AG09309 (cell line): ENCODE results near the gene PDIA4.

Source experiments
- DNase-seq: peaks from one replicate; pipeline ENCODE4 v3.0.0-alpha.2; 2010; ENCODE audit warnings: low read depth
- H3K4me3 ChIP-seq: 2 replicates; pipeline ENCODE4 v1.5.1; 2011; ENCODE audit warnings: mild to moderate bottlenecking, low read depth, low read length, moderate library complexity; ENCODE audit not compliant: control insufficient read depth
- TF ChIP-seq, protein P1 (sequence below): IDR thresholded peaks from 2 replicates; pipeline ENCODE4 v1.5.1; 2011; ENCODE audit warnings: mild to moderate bottlenecking, low read depth, low read length, inconsistent platforms; ENCODE audit not compliant: insufficient read depth, control insufficient read depth; ENCODE audit errors: missing control alignments

PDIA4 gene

DNA sequence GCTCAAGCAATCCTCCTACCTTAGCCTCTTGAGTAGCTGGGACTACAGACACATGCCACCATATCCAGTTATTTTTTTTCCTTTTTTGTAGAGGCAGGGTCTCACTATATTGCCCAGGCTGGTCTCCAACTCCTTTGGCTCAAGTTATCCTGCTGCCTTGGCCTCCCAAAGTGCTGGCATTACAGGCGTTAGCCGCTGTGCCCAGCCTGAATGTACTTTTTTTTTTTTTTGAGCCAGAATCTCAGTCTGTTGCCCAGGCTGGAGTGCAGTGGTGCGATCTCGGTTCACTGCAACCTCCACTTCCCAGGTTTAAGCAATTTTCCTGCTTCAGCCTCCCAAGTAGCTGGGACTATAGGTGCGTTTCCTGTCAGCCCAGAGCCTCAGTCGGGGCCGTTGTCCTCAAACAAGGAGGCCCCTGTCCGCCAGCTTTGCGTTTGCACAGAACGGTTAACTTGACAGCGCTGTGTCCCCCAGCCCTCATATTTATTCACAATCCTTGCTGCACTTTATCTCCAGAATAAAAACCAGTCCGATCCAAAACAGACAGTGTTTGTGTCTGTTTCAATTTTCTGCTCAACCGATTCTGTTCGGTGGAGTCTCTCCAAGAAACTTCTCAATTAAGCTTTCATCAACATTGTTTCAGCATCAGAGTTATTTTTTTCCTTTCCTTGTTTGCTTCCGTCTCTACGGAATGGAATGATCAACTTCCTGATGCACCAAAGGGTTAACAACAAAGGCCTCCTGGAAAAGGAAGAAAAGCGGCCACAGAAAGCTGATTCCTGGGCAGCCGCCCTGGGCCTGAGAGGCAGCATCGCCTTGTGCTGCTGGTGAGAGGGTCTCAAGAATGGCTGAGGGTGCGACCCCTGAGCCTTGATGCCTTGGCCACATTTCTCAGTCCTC, 64.5 kb downstream of the PDIA4 start:
- peak overlapping the region; percentile 52 for H3K4me3 ChIP-seq
- TF ChIP-seq, protein P1, sequence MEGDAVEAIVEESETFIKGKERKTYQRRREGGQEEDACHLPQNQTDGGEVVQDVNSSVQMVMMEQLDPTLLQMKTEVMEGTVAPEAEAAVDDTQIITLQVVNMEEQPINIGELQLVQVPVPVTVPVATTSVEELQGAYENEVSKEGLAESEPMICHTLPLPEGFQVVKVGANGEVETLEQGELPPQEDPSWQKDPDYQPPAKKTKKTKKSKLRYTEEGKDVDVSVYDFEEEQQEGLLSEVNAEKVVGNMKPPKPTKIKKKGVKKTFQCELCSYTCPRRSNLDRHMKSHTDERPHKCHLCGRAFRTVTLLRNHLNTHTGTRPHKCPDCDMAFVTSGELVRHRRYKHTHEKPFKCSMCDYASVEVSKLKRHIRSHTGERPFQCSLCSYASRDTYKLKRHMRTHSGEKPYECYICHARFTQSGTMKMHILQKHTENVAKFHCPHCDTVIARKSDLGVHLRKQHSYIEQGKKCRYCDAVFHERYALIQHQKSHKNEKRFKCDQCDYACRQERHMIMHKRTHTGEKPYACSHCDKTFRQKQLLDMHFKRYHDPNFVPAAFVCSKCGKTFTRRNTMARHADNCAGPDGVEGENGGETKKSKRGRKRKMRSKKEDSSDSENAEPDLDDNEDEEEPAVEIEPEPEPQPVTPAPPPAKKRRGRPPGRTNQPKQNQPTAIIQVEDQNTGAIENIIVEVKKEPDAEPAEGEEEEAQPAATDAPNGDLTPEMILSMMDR, result no peak
- DNase-seq, result no peak

- peak overlapping the region; percentile 52 for H3K4me3 ChIP-seq
- no peak for DNase-seq
- TF ChIP-seq, protein P1, result peak; percentile 91
These were observed 65.3 kb downstream of the PDIA4 start for GRCh38 chr7:148962823-148963582.

GRCh38 chr7:148962440-148962822, 65.9 kb downstream of the PDIA4 start:
- TF ChIP-seq, protein P1, result no peak
- no peak for DNase-seq

GRCh38 chr7:148959726-148960125, 68.6 kb downstream of the PDIA4 start:
- DNase-seq, result no peak
- no peak overlapping the region for H3K4me3 ChIP-seq
- TF ChIP-seq, protein P1, result no peak

More at GRCh38 chr7:148962440-148962822, 65.9 kb downstream of the PDIA4 start:
- H3K4me3 ChIP-seq, result peak overlapping the region; percentile 52

GRCh38 chr7:148958061-148958460, 70.2 kb downstream of the PDIA4 start:
- DNase-seq, result no peak
- TF ChIP-seq, protein P1, result no peak
- H3K4me3 ChIP-seq, result no peak overlapping the region

- TF ChIP-seq, protein P1, result no peak
- DNase-seq, result no peak
- no peak overlapping the region for H3K4me3 ChIP-seq
These were observed 73.5 kb downstream of the PDIA4 start for GRCh38 chr7:148954766-148955165.
